Mesenchymal stem cell (in vitro differentiated cells and primary cell): ENCODE results near the gene ADAM12.

Source experiments
- DNase-seq: peaks from one replicate; pipeline ENCODE4 v3.0.0-alpha.2; 2013
- H2AFZ ChIP-seq: one replicate; pipeline ENCODE4 v1.6.1; 2013; ENCODE audit warnings: low read depth, mild to moderate bottlenecking, control low read depth, inconsistent platforms, low read length, moderate library complexity
- H2AK5ac ChIP-seq: 2 replicates; pipeline ENCODE4 v1.6.1; 2013; ENCODE audit warnings: low read length, moderate library complexity, mild to moderate bottlenecking, inconsistent platforms; ENCODE audit not compliant: severe bottlenecking
- H2BK120ac ChIP-seq: one replicate; pipeline ENCODE4 v1.6.1; 2013; ENCODE audit warnings: low read depth, mild to moderate bottlenecking, inconsistent platforms, low read length, moderate library complexity
- H2BK12ac ChIP-seq, 2 experiments: one replicate each; pipeline ENCODE4 v1.6.1; 2013; ENCODE audit warnings: inconsistent platforms in 2 of 2, low read length in 2 of 2, mild to moderate bottlenecking in 2 of 2, moderate library complexity in 2 of 2, control low read depth in 1 of 2
- H2BK15ac ChIP-seq: one replicate; pipeline ENCODE4 v1.6.1; 2013; ENCODE audit warnings: mild to moderate bottlenecking, low read depth, inconsistent platforms; ENCODE audit not compliant: poor library complexity, severe bottlenecking
- H2BK5ac ChIP-seq: 2 replicates; pipeline ENCODE4 v1.6.1; 2013; ENCODE audit warnings: low read depth, mild to moderate bottlenecking, low read length, control low read depth, inconsistent platforms; ENCODE audit not compliant: poor library complexity, severe bottlenecking
- H3K14ac ChIP-seq, 2 experiments: one replicate each; pipeline ENCODE4 v1.6.1; 2013; ENCODE audit warnings: inconsistent platforms in 2 of 2, low read length in 2 of 2, control low read depth in 1 of 2, mild to moderate bottlenecking in 1 of 2, moderate library complexity in 1 of 2
- H3K18ac ChIP-seq, 2 experiments: one replicate each; pipeline ENCODE4 v1.6.1; 2013; ENCODE audit warnings: inconsistent platforms in 2 of 2, low read length in 2 of 2, control low read depth in 1 of 2, low read depth in 1 of 2, mild to moderate bottlenecking in 1 of 2
- H3K23ac ChIP-seq, 2 experiments: one replicate each; pipeline ENCODE4 v1.6.1; 2013; ENCODE audit warnings: inconsistent platforms in 2 of 2, low read length in 2 of 2, mild to moderate bottlenecking in 2 of 2, moderate library complexity in 2 of 2, control low read depth in 1 of 2
- H3K27ac ChIP-seq: 2 replicates; pipeline ENCODE4 v1.5.1; 2013; ENCODE audit warnings: mild to moderate bottlenecking, moderate library complexity, low read length, control low read depth, inconsistent platforms; ENCODE audit not compliant: poor library complexity, severe bottlenecking
- H3K27me3 ChIP-seq, 2 experiments: 2 replicates each; pipeline versions ENCODE4 v1.6.1 to v1.7.0; 2013; ENCODE audit warnings: low read length in 2 of 2, mild to moderate bottlenecking in 2 of 2, moderate library complexity in 2 of 2, control low read depth in 1 of 2, inconsistent platforms in 1 of 2; ENCODE audit not compliant: control insufficient read depth in 1 of 2, insufficient read depth in 1 of 2
- H3K36me3 ChIP-seq, 2 experiments: 2 replicates each; pipeline versions ENCODE4 v1.6.1 to v1.7.0; 2013; ENCODE audit warnings: low read length in 2 of 2, control low read depth in 1 of 2, inconsistent platforms in 1 of 2, low read depth in 1 of 2, mild to moderate bottlenecking in 1 of 2; ENCODE audit not compliant: insufficient read depth in 2 of 2, control insufficient read depth in 1 of 2
- H3K4ac ChIP-seq, 2 experiments: one replicate each; pipeline ENCODE4 v1.6.1; 2013; ENCODE audit warnings: inconsistent platforms in 2 of 2, low read length in 2 of 2, mild to moderate bottlenecking in 2 of 2, moderate library complexity in 2 of 2, control low read depth in 1 of 2, low read depth in 1 of 2
- H3K4me1 ChIP-seq: 2 replicates; pipeline ENCODE4 v1.6.1; 2013; ENCODE audit warnings: low read depth, low read length, control low read depth; ENCODE audit not compliant: control insufficient read depth, insufficient read depth
- H3K4me2 ChIP-seq: 2 replicates; pipeline ENCODE4 v1.6.1; 2013; ENCODE audit warnings: low read length, mild to moderate bottlenecking, inconsistent platforms; ENCODE audit not compliant: poor library complexity, severe bottlenecking
- H3K4me3 ChIP-seq, 2 experiments: 2 replicates each; pipeline versions ENCODE4 v1.5.1 to v1.7.0; 2013; ENCODE audit warnings: low read length in 2 of 2, mild to moderate bottlenecking in 2 of 2, control low read depth in 1 of 2, low read depth in 1 of 2; ENCODE audit not compliant: insufficient read depth in 1 of 2
- H3K79me1 ChIP-seq: replicated peaks from 2 replicates; pipeline ENCODE4 v1.6.1; 2013; ENCODE audit warnings: mild to moderate bottlenecking, control low read depth, low read length, inconsistent platforms; ENCODE audit not compliant: poor library complexity, severe bottlenecking
- H3K9ac ChIP-seq: 2 replicates; pipeline ENCODE4 v1.7.0; 2013; ENCODE audit warnings: mild to moderate bottlenecking, low read length, moderate library complexity
- H3K9me3 ChIP-seq: 2 replicates; pipeline ENCODE4 v1.7.0; 2013; ENCODE audit warnings: mild to moderate bottlenecking, low read length; ENCODE audit not compliant: control insufficient read depth
- H4K8ac ChIP-seq: one replicate; pipeline ENCODE4 v1.6.1; 2013; ENCODE audit warnings: inconsistent platforms, mild to moderate bottlenecking, low read length, moderate library complexity
- H4K91ac ChIP-seq: one replicate; pipeline ENCODE4 v1.6.1; 2013; ENCODE audit warnings: mild to moderate bottlenecking, low read length, inconsistent platforms
- WGBS: methylation state at CpG from one replicate; pipeline ENCODE4 v1.1.7; 2013; ENCODE audit warnings: mixed read lengths; 5-methylcytosine and 5-hydroxymethylcytosine counted together

Gene ADAM12

GRCh38 chr10:126073606-126074005 lies 314.7 kb downstream of the ADAM12 start:
- no peak overlapping the region for H2BK12ac ChIP-seq
- no peak overlapping the region for H3K23ac ChIP-seq
- peaks cover 10 to 76% of the 10 kb centered on the region in 2 experiments for H3K36me3 ChIP-seq
- no peak overlapping the region for H2BK120ac ChIP-seq
- no peak overlapping the region for H2BK5ac ChIP-seq
- H3K4me2 ChIP-seq = no peak overlapping the region
- no peak overlapping the region for H4K8ac ChIP-seq
- DNase-seq = no peak
- H3K9me3 ChIP-seq = peaks cover 6% of the 10 kb centered on the region
- no peak overlapping the region for H4K91ac ChIP-seq
- no peaks in the 10 kb centered on the region for H3K27me3 ChIP-seq
- H3K14ac ChIP-seq = no peak overlapping the region
- WGBS = no CpG with 5 or more reads among the region's 1 CpG
- H3K4ac ChIP-seq = no peak overlapping the region
- peak overlapping the region; percentile 53 for H3K9ac ChIP-seq
- H3K27ac ChIP-seq = no peak overlapping the region
- no peak overlapping the region for H2AFZ ChIP-seq
- no peak overlapping the region for H3K4me3 ChIP-seq
- H3K4me1 ChIP-seq = no peaks in the 10 kb centered on the region
- no peak overlapping the region for H3K18ac ChIP-seq
- no peak overlapping the region for H2AK5ac ChIP-seq
- H2BK15ac ChIP-seq = no peak overlapping the region
- H3K79me1 ChIP-seq = peaks cover 2% of the 10 kb centered on the region

DNA sequence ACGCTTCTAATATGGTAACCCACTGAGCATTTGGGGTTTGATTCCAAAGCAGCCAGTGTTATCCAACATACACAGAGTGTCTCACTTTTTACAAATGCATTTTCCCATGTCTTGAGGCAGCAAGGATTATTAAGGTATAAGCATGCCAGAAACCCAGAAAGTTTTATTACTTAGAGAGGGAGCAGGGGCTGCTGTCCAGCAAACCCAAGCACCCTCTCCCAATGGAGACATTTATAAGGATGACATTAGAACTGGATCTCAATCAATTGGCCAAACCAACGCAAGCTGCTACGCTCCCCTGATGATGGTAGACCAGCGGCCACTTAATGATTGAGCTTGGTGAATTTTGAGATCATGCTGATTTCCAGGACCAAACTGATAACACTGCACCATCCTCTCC lies 315.7 kb downstream of the ADAM12 start:
- H4K8ac ChIP-seq = no peak overlapping the region
- H3K27me3 ChIP-seq = no peaks in the 10 kb centered on the region
- peaks cover 6% of the 10 kb centered on the region for H3K9me3 ChIP-seq
- H3K36me3 ChIP-seq = peaks cover 10 to 75% of the 10 kb centered on the region in 2 experiments
- H3K23ac ChIP-seq = no peak overlapping the region
- no peak overlapping the region for H3K14ac ChIP-seq
- no peaks in the 10 kb centered on the region for H3K79me1 ChIP-seq
- no peak overlapping the region for H3K4me3 ChIP-seq
- no peak overlapping the region for H4K91ac ChIP-seq
- H3K27ac ChIP-seq = no peak overlapping the region
- H3K18ac ChIP-seq = peak overlapping the region in 1 of 2 experiments; percentile 14
- no peak overlapping the region for H2AK5ac ChIP-seq
- no peaks in the 10 kb centered on the region for H3K4me1 ChIP-seq
- no peak overlapping the region for H3K4ac ChIP-seq
- H3K9ac ChIP-seq = no peak overlapping the region
- H3K4me2 ChIP-seq = no peak overlapping the region
- H2BK5ac ChIP-seq = no peak overlapping the region
- H2AFZ ChIP-seq = no peak overlapping the region
- H2BK120ac ChIP-seq = no peak overlapping the region
- DNase-seq = no peak
- H2BK12ac ChIP-seq = no peak overlapping the region
- H2BK15ac ChIP-seq = no peak overlapping the region
- WGBS = 97% methylated on average over 4 of the region's 4 CpGs

DNA sequence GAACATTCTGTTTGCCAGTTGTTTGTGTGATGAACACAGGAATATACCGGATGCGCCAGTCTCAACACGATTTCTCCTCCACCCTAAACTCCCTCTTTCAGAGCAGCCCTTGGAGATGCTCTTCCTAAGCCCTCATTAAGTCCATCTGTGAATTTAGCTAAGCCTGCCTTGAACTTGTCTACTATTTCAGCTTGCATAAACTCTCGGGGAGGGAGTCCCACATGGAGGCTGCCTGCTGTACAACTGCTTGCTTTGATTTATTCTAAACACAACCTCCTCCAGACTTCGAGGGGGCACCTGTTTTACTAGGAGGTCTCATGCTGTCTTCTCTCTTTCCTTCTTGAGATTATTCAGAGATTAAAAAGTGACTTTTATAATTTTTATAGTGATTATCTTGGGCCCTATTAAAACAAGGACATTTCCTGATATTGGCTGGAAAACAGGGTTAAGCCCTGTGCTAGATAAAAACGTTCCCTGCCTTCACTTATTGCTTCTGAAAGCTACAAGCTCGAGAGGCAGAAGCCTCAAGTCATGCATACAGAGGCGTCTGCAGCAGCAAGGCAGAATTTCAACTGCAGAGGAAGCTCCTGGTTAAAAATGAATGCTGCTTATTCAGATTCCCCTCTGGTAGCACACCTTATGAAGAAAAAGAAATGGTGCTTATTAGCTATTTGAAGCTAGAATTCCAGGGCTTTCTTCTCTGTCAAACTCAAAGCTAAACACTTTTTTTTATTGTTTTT lies 317.6 kb downstream of the ADAM12 start:
- H2AK5ac ChIP-seq = no peak overlapping the region
- H3K27ac ChIP-seq = no peak overlapping the region
- peaks cover 19 to 87% of the 10 kb centered on the region in 2 experiments for H3K36me3 ChIP-seq
- no peak overlapping the region for H4K91ac ChIP-seq
- no peak overlapping the region for H2BK12ac ChIP-seq
- DNase-seq = no peak
- H3K4me2 ChIP-seq = no peak overlapping the region
- no peaks in the 10 kb centered on the region for H3K27me3 ChIP-seq
- H3K4me1 ChIP-seq = peaks cover 3% of the 10 kb centered on the region
- no peak overlapping the region for H2BK120ac ChIP-seq
- no peaks in the 10 kb centered on the region for H3K9me3 ChIP-seq
- peaks cover 2% of the 10 kb centered on the region for H3K79me1 ChIP-seq
- WGBS = 79% methylated on average over 7 of the region's 8 CpGs
- H3K23ac ChIP-seq = no peak overlapping the region
- no peak overlapping the region for H3K14ac ChIP-seq
- H3K18ac ChIP-seq = no peak overlapping the region
- H2BK15ac ChIP-seq = no peak overlapping the region
- no peak overlapping the region for H3K4ac ChIP-seq
- no peak overlapping the region for H4K8ac ChIP-seq
- no peak overlapping the region for H2AFZ ChIP-seq
- H2BK5ac ChIP-seq = no peak overlapping the region
- no peak overlapping the region for H3K9ac ChIP-seq
- H3K4me3 ChIP-seq = no peak overlapping the region

- no peaks in the 10 kb centered on the region for H3K27me3 ChIP-seq
- H3K14ac ChIP-seq = no peak overlapping the region
- H3K4me1 ChIP-seq = peaks cover 18% of the 10 kb centered on the region
- peaks cover 29 to 92% of the 10 kb centered on the region in 2 experiments for H3K36me3 ChIP-seq
- 55% methylated on average over 2 of the region's 2 CpGs for WGBS
- DNase-seq = no peak
- H2BK5ac ChIP-seq = no peak overlapping the region
- no peak overlapping the region for H2AK5ac ChIP-seq
- no peak overlapping the region for H3K4me2 ChIP-seq
- H4K91ac ChIP-seq = no peak overlapping the region
- H3K4me3 ChIP-seq = no peak overlapping the region
- no peak overlapping the region for H2AFZ ChIP-seq
- H3K9me3 ChIP-seq = no peaks in the 10 kb centered on the region
- no peak overlapping the region for H3K18ac ChIP-seq
- H2BK120ac ChIP-seq = no peak overlapping the region
- H3K4ac ChIP-seq = no peak overlapping the region
- H3K27ac ChIP-seq = no peak overlapping the region
- H4K8ac ChIP-seq = no peak overlapping the region
- H3K79me1 ChIP-seq = peaks cover 2% of the 10 kb centered on the region
- H2BK15ac ChIP-seq = no peak overlapping the region
- no peak overlapping the region for H3K9ac ChIP-seq
- no peak overlapping the region for H3K23ac ChIP-seq
- H2BK12ac ChIP-seq = no peak overlapping the region
Measured at GRCh38 chr10:126068322-126068721, 320.0 kb downstream of the ADAM12 start.
